Measurements from ENCODE around the gene MED7.

Gene MED7

DNA sequence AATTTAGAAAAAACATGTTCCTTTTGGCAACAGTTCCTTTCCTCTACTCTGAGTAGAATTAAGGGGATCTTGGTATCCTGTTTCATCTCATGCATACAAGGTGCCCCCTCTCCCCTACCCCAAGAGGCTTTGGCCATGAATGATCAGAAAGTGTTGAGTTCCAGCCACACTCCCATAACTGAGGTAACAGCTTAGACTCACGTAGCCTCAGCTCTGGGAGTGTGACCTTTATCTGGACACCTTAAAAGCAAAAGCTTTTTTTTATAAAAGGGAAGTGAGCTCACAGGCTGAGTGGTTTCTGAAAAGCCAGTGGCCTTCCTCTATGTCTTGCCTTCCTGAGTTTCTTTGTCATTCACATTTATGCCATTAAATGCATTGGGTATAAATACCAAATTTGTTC is 32.9 kb downstream of the MED7 start:
- no peaks in the 10 kb centered on the region for H3K9me3 ChIP-seq (ENCODE audit: low read length)
- H3K4me3 ChIP-seq (ENCODE audit: low read length): no peak overlapping the region
- H3K27me3 ChIP-seq (ENCODE audit: insufficient read depth, low read length): no peaks in the 10 kb centered on the region
- peaks cover 3% of the 10 kb centered on the region for H3K4me1 ChIP-seq (ENCODE audit: insufficient read depth, low read length)
- H3K36me3 ChIP-seq (ENCODE audit: insufficient read depth, low read length): no peaks in the 10 kb centered on the region
- H2AFZ ChIP-seq (ENCODE audit: low read depth, low read length): no peak overlapping the region

DNA sequence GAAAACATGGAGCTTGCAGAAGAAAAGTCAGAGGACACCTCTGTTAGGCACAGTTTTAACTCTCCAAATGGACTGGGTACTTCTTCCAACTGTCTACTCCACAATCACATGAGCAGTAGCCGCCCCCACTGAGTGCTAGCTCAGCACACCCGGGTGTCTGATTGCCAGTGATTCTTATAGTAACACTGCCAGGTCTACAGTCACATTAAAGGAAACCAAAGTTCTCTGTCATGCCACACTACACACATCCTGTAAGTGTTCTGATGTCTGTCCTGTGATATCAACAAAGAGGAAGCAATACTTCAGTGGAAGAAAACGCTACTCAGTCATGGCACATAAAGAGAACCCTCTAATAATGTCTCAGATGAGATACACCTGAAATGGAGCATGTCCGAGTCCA is 33.7 kb downstream of the MED7 start, which contains the start of gene HAVCR2:
Gene HAVCR2 (minus strand): TSS at position 69 of the 400 bp plus-strand sequence. CDS start 61 bp downstream, at position 8.
- Histone ChIP-seq H3K27me3 (ENCODE audit: insufficient read depth, low read length) (no peaks in the 10 kb centered on the region), H3K4me3 (ENCODE audit: low read length) (no peak within 1 kb of the TSS), H2AFZ (ENCODE audit: low read depth, low read length) (no peak within 1 kb of the TSS), H3K4me1 (ENCODE audit: insufficient read depth, low read length) (peaks cover 3% of the 10 kb centered on the region), H3K36me3 (ENCODE audit: insufficient read depth, low read length) (no peaks in the 10 kb centered on the region), H3K9me3 (ENCODE audit: low read length) (no peaks in the 10 kb centered on the region)

DNA sequence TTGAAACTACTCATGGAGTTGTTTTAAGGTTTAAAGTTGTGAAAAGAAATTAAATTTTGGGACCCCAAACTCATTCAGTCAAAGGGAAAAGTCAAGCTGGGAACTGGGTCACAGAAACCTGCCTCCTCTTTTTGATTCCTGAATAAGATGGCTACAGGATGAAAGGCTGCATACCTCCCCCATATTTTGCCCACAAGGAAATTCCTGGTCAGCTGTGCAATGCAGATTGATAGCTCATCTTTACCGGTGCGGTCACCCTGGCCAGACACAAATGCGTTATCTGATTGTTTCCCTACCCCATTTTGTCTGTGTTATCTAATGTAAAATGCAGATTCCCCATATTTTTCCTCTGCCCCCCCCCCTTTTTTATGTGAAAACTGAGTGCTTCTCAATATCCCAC is 35.2 kb downstream of the MED7 start:
- Histone ChIP-seq H3K36me3 (ENCODE audit: insufficient read depth, low read length) (no peaks in the 10 kb centered on the region), H3K9me3 (ENCODE audit: low read length) (no peaks in the 10 kb centered on the region), H2AFZ (ENCODE audit: low read depth, low read length) (no peak overlapping the region), H3K27me3 (ENCODE audit: insufficient read depth, low read length) (no peaks in the 10 kb centered on the region), H3K4me3 (ENCODE audit: low read length) (no peak overlapping the region), H3K4me1 (ENCODE audit: insufficient read depth, low read length) (peaks cover 3% of the 10 kb centered on the region)

DNA sequence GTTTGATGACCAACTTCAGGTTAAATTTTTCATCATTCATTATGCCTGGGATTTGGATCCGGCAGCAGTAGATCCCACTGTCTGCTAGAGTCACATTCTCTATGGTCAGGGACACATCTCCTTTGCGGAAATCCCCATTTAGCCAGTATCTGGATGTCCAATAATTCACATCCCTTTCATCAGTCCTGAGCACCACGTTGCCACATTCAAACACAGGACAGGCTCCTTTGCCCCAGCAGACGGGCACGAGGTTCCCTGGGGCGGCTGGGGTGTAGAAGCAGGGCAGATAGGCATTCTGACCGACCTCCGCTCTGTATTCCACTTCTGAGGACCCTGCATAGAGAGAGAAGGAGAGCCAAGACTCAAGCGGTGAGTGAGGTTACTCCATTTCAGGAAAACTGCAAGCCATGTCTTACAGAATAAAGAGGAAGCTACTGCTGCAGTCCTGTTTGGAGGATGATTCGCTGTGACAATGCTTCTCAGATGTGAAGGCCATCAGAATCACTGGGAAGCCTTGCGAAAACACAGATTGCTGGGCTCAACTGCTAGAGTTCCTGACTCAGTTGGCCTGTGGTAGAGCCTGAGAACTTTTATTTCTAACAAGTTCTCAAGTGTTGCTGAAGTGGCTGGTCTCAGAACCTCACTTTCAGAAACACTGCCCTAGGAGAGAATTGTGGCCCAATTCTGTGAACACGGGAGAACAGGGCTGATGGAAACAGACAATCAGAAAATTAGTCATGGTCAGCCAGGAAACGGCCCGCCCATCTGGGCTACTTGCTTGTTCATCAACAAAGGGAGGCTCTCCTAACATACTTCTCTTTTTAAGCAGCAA is 35.8 kb downstream of the MED7 start:
- Histone ChIP-seq H3K36me3 (ENCODE audit: insufficient read depth, low read length) (no peaks in the 10 kb centered on the region), H2AFZ (ENCODE audit: low read depth, low read length) (no peak overlapping the region), H3K27me3 (ENCODE audit: insufficient read depth, low read length) (no peaks in the 10 kb centered on the region), H3K9me3 (ENCODE audit: low read length) (no peaks in the 10 kb centered on the region), H3K4me3 (ENCODE audit: low read length) (no peak overlapping the region), H3K4me1 (ENCODE audit: insufficient read depth, low read length) (peaks cover 3% of the 10 kb centered on the region)

DNA sequence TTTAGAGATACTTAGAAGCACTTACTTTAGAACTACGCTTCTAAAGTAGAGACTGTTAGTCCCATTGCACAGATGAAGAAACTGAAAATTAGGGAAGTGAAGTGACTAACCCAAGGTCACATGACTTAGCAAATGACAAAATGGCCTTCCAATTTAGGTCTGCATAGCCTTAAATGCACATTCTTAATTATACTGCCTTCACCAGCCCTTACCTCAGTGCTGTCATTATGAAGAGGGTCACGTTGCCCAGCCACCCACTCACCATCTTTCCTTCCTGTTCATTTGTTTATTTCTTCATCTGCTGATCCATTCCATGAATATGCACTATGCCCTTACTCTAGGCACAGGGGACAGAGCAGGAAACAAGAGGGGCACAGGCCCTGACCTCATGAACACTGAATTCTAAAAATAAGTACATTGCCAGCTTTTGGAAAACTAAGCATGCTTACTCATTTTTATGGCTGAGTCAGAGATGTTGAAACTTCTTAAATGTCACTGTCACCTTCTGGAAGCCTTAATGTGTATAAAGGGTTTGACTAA is 42.5 kb downstream of the MED7 start:
- no peaks in the 10 kb centered on the region for H3K36me3 ChIP-seq (ENCODE audit: insufficient read depth, low read length)
- H3K27me3 ChIP-seq (ENCODE audit: insufficient read depth, low read length): no peaks in the 10 kb centered on the region
- H3K4me1 ChIP-seq (ENCODE audit: insufficient read depth, low read length): no peaks in the 10 kb centered on the region
- H3K4me3 ChIP-seq (ENCODE audit: low read length): no peak overlapping the region
- H2AFZ ChIP-seq (ENCODE audit: low read depth, low read length): no peak overlapping the region
- H3K9me3 ChIP-seq (ENCODE audit: low read length): no peaks in the 10 kb centered on the region

DNA sequence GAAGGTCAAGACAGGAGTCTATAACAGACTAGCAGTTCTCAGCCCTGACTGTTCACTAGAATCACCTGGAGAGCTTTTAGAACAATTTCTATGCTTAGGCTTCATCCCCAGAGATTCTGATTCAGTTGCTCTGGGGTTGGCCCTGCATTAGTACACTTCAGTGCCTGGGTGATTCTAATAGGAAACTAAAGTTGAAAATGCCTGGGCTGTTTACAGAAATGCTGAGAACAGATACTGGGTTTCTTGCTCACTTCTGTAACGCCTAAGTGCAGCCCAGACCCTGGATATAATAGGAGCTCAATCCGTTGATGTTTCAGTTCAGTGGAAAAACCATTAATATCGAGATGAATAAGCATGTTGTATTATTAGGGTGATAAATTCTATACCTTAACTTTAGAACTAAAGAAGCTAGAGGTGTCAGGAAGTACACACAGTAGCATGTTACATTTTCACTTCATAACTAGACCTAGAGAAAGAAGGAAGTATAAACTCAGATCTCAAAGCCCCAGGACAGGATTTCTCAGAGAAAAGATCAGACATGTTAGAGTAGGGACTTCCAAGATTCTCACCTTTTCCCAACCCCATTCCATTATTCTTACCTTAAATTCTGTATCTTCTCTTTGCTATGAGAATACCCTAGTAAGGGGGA is 54.2 kb downstream of the MED7 start:
- Histone ChIP-seq H3K4me3 (ENCODE audit: low read length) (no peak overlapping the region), H3K4me1 (ENCODE audit: insufficient read depth, low read length) (no peaks in the 10 kb centered on the region), H3K27me3 (ENCODE audit: insufficient read depth, low read length) (no peaks in the 10 kb centered on the region), H2AFZ (ENCODE audit: low read depth, low read length) (no peak overlapping the region), H3K9me3 (ENCODE audit: low read length) (no peaks in the 10 kb centered on the region), H3K36me3 (ENCODE audit: insufficient read depth, low read length) (no peaks in the 10 kb centered on the region)
